Tibial artery (tissue), 4 donors: ENCODE data around the gene ERC1.
"Not testable (repeated sequence)": the region's sequence is repeated elsewhere in the genome, so short reads cannot be mapped to it uniquely, and the experiment has no call there.

Experiments used
- DNase-seq, 2 donors: peaks; one replicate each; pipeline ENCODE4 v3.0.0-alpha.2; 2019
- H3K27ac ChIP-seq, 2 donors: fragments of 200-600 bp; sonication (generic) in 1 of 2; 1 replicate in 1 of 2; 2 replicates in 1 of 2; pipeline ENCODE4 v1.5.1; 2018 to 2019; ENCODE audit warnings: mild to moderate bottlenecking in 1 of 2
- H3K27me3 ChIP-seq, 2 donors: fragments of 200-600 bp; sonication (generic) in 1 of 2; one replicate each; pipeline versions ENCODE4 v1.5.1 to v1.6.0; 2016 to 2019
- H3K36me3 ChIP-seq, 3 donors: fragments of 200-600 bp; sonication (generic) in 2 of 3; one replicate each; pipeline ENCODE4 v1.5.1; 2016 to 2019; ENCODE audit warnings: mild to moderate bottlenecking in 2 of 3
- H3K4me1 ChIP-seq, 4 donors: fragments of 200-600 bp; sonication (generic) in 2 of 4; 1 replicate in 3 of 4; 2 replicates in 1 of 4; pipeline ENCODE4 v1.5.1; 2016 to 2019
- H3K4me3 ChIP-seq, 2 donors: fragments of 200-600 bp; sonication (generic) in 1 of 2; 1 replicate in 1 of 2; 2 replicates in 1 of 2; pipeline ENCODE4 v1.5.1; 2018 to 2019; ENCODE audit warnings: mild to moderate bottlenecking in 2 of 2
- H3K9me3 ChIP-seq, 3 donors: fragments of 200-600 bp; sonication (generic) in 1 of 3; one replicate each; pipeline ENCODE4 v1.5.1; 2016 to 2019
- intact Hi-C: fragments of 100-400 bp; cut with DNase I; formaldehyde crosslinking; loops from one replicate; pipeline ENCODE4 v1.15.0; 2023; ENCODE audit warnings: low total_unique reads
- TF ChIP-seq, protein P1 (sequence below), 2 experiments: fragments of 200-600 bp in 1 of 2; fragments of 450-650 bp in 1 of 2; IDR thresholded peaks; one replicate each; pipeline ENCODE4 v1.5.1; 2017 to 2019; ENCODE audit warnings: antibody characterized with exemption in 2 of 2, mild to moderate bottlenecking in 1 of 2, moderate library complexity in 1 of 2

The ERC1 gene

DNA sequence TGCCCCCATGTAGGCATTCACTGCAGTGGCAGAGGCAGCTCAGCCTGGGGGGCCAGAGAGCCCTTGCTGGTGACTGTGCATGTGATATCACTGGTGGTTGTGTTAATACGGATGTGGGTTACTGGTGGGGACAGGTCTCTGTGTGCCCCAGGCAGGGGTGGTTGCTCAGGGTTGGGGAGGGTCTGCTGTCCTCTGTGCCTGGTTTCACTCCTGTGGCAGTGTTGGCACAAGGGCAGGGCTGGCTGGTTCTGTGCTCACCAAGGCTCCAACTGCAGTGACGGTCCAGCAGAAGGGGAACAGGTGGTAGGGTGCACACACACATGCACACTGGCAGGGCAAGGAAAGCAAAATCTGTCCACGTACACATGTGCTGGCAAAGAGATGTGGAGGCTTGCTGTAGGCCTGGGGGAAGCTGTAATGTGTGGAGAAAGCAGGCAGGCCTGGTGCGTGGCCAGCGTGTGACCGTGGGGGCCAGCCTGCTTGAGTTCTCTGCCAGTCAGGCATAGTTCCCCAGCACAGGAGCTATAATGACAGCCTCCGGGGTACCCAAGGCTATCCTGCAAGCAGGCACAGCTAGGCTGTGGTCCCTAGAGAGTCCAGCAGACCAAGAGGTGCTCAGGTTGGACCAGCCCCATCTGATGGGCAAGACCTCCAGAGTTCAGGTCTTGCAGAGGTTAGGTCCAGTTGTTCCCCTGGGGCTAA lies 348.7 kb downstream of the ERC1 start:
- Histone ChIP-seq H3K9me3 (no peaks in the 10 kb centered on the region), H3K4me1 (no peaks in the 10 kb centered on the region), H3K36me3 (no peaks in the 10 kb centered on the region), H3K27ac (no peak overlapping the region), H3K27me3 (no peaks in the 10 kb centered on the region), H3K4me3 (no peak overlapping the region)
- intact Hi-C loops: no loop called here
- TF ChIP-seq, protein P1, sequence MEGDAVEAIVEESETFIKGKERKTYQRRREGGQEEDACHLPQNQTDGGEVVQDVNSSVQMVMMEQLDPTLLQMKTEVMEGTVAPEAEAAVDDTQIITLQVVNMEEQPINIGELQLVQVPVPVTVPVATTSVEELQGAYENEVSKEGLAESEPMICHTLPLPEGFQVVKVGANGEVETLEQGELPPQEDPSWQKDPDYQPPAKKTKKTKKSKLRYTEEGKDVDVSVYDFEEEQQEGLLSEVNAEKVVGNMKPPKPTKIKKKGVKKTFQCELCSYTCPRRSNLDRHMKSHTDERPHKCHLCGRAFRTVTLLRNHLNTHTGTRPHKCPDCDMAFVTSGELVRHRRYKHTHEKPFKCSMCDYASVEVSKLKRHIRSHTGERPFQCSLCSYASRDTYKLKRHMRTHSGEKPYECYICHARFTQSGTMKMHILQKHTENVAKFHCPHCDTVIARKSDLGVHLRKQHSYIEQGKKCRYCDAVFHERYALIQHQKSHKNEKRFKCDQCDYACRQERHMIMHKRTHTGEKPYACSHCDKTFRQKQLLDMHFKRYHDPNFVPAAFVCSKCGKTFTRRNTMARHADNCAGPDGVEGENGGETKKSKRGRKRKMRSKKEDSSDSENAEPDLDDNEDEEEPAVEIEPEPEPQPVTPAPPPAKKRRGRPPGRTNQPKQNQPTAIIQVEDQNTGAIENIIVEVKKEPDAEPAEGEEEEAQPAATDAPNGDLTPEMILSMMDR (IDR thresholded peaks at IDR 0.05): no peak
- DNase-seq: no peak

DNA sequence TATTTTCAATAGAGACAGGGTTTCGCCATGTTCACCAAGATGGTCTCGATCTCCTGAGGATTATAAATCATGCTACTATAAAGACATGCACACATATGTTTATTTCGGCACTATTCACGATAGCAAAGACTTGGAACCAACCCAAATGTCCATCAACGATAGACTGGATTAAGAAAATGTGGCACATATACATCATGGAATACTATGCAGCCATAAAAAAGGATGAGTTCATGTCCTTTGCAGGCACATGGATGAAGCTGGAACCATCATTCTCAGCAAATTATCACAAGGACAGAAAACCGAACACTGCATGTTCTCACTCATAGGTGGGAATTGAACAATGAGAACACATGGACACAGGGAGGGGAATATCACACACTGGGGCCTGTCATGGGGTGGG lies 350.2 kb downstream of the ERC1 start:
- H3K27me3 ChIP-seq, H3K36me3 ChIP-seq, H3K4me1 ChIP-seq, H3K9me3 ChIP-seq, DNase-seq, H3K4me3 ChIP-seq, intact Hi-C loops, H3K27ac ChIP-seq: not testable (repeated sequence)

DNA sequence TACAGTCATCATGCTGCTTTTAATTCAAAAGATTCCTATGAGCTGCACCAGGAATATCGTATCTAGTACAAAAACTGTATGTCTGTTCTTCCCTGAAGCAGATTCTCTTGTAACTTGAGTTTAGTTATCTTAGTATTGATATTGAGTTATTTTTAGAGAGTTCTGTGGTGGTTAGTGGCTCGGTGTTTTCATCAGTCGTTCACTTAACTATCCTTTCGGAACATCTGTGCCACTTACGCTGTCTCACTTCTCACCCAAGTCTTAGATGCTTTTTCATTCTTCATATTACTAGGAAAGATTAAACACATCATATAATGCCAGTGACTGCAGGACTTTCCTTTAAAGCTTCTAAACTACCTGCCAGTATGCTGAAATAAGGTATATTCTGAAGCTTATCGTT lies 352.4 kb downstream of the ERC1 start:
- H3K36me3 ChIP-seq: no peaks in the 10 kb centered on the region
- H3K9me3 ChIP-seq: no peaks in the 10 kb centered on the region
- no peak for DNase-seq
- H3K27me3 ChIP-seq: no peaks in the 10 kb centered on the region
- intact Hi-C loops: no loop called here
- no peak overlapping the region for H3K4me3 ChIP-seq
- H3K4me1 ChIP-seq: no peaks in the 10 kb centered on the region
- no peak overlapping the region for H3K27ac ChIP-seq
- TF ChIP-seq, protein P1 (IDR thresholded peaks at IDR 0.05): no peak

DNA sequence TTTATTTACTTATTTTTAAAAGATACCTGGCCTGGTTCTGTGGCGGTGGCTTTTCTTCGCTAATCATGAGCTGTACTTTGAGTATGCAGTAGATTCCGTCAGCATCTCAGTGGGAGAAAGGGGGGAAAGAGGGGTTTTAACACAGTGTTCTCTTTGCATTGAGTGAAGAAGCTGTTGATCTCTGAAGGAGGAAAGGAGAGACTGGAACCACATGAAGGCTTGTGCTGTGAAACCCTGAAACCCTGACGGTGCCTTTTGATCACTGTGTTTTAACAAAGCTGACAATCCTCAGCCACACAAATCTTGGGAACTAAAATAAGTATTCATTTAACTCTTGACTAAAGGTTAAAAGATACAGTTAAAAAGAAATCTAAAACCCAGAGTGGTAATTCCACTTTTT lies 353.2 kb downstream of the ERC1 start:
- Histone ChIP-seq H3K9me3 (no peaks in the 10 kb centered on the region), H3K36me3 (no peaks in the 10 kb centered on the region), H3K4me3 (no peak overlapping the region), H3K27me3 (no peaks in the 10 kb centered on the region), H3K27ac (no peak overlapping the region), H3K4me1 (no peaks in the 10 kb centered on the region)
- TF ChIP-seq, protein P1 (IDR thresholded peaks at IDR 0.05): no peak
- no peak for DNase-seq
- intact Hi-C loops: no loop called here

DNA sequence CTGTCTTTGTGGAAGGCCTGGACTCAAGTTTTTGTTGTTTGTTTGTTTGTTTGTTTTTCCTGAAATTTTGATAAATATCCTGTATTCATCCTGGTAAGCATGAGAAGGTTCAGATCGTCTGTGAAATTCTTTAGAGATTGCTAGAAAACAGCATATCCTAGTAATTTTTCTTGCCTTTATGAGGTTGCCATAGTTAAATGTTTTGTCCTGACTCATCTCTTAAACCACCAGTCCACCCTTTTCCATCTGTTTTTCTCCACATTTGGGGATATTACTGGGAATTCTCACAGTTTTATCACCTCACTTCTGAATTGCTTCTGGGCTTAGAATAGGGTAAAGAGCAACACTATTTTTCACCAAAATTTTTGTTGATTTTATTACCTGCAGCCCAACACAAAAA lies 355.1 kb downstream of the ERC1 start:
- intact Hi-C loops: no loop called here
- H3K4me3 ChIP-seq: no peak overlapping the region
- TF ChIP-seq, protein P1 (IDR thresholded peaks at IDR 0.05): no peak
- no peaks in the 10 kb centered on the region for H3K9me3 ChIP-seq
- H3K27ac ChIP-seq: no peak overlapping the region
- H3K36me3 ChIP-seq: no peaks in the 10 kb centered on the region
- DNase-seq: no peak
- no peaks in the 10 kb centered on the region for H3K4me1 ChIP-seq
- no peaks in the 10 kb centered on the region for H3K27me3 ChIP-seq

DNA sequence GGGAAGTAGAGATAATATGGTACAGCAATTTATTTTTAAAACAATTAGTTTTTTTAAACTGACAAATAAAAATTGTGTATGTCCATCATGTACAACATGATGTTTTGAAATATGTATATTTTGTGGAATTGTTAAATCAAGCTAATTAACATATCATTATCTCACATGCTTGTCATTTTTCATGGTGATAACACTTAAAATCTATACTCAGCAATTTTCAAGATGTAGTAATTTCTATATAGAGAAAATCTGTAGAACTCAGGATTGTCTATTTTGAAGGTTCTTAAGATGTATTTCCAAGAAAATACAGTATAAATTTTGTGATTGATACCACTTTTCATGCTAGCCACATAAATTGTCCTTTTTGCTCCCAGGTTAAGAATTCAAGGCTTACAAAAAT lies 356.3 kb downstream of the ERC1 start:
- intact Hi-C loops: no loop called here
- Histone ChIP-seq H3K4me3 (no peak overlapping the region), H3K27ac (no peak overlapping the region), H3K9me3 (no peaks in the 10 kb centered on the region), H3K36me3 (no peaks in the 10 kb centered on the region), H3K27me3 (no peaks in the 10 kb centered on the region), H3K4me1 (no peaks in the 10 kb centered on the region)
- TF ChIP-seq, protein P1 (IDR thresholded peaks at IDR 0.05): no peak
- no peak for DNase-seq
